ENCODE data around the gene PGAP6.
"Not testable (repeated sequence)": the region's sequence is repeated elsewhere in the genome, so short reads cannot be mapped to it uniquely, and the experiment has no call there.

PGAP6 gene

GRCh38 chr16:425740-426114 lies 43.9 kb upstream of the PGAP6 start:
- peak overlapping the region; percentile 60 for H3K4me3 ChIP-seq (ENCODE audit: low read depth, low read length)
- DNase-seq (ENCODE audit: low read depth): no peak
- no peak for TF ChIP-seq CTCF (IDR thresholded peaks at IDR 0.05; ENCODE audit: low read depth, low read length, missing control alignments)
- in situ Hi-C loops (cut with HindIII; ENCODE audit: low sequenced_read_pairs): no loop called here

- TF ChIP-seq CTCF (IDR thresholded peaks at IDR 0.05; ENCODE audit: low read depth, low read length, missing control alignments): peak; percentile 29
These were observed 43.4 kb upstream of the PGAP6 start, which contains the start of gene RAB11FIP3 for GRCh38 chr16:425082-425718. TSS of gene RAB11FIP3 (plus strand) at chr16:425649. CDS start at chr16:426007, 358 bp downstream.

GRCh38 chr16:424623-425081 lies 42.9 kb upstream of the PGAP6 start:
- in situ Hi-C loops (cut with HindIII; ENCODE audit: low sequenced_read_pairs): no loop called here
- no peak for DNase-seq (ENCODE audit: low read depth)
- no peak for TF ChIP-seq CTCF (IDR thresholded peaks at IDR 0.05; ENCODE audit: low read depth, low read length, missing control alignments)

More at GRCh38 chr16:425082-425718, 43.4 kb upstream of the PGAP6 start, which contains the start of gene RAB11FIP3:
- in situ Hi-C loops (cut with HindIII; ENCODE audit: low sequenced_read_pairs): no loop called here
- H3K4me3 ChIP-seq (ENCODE audit: low read depth, low read length): peak within 1 kb of the TSS; percentile 60
- peak; percentile 31 for DNase-seq (ENCODE audit: low read depth)

DNA sequence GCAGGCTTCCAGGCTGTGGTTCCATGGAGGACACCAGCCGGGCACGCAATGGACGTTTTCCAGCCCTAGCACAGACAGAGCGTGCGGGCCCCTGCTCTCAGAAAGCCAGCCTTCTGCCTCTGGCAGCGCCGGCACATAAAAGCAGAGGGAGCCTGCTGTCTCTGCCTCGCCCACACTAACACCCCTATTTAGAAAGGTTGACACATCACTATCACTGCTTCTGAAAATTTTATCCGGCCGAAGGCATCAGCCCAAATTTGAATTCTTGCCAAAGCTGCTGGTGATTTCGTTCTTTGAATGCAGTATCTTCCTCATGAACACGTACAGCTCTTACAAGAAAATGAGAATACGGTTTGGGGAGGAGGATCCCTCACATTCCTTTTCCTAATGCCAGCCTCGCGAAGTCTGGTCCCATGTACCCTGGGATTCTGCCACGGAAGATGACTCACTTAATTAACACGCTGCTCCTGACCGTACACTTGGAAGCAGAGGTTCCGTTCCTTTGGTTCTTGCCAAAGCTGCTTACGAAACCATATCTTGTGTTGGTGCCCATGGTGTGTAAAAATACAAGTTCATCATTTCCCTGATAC lies 42.4 kb upstream of the PGAP6 start:
- in situ Hi-C loops (cut with HindIII; ENCODE audit: low sequenced_read_pairs): no loop called here
- TF ChIP-seq CTCF (IDR thresholded peaks at IDR 0.05; ENCODE audit: low read depth, low read length, missing control alignments): no peak
- DNase-seq (ENCODE audit: low read depth): peak; percentile 97
- peak overlapping the region; percentile 60 for H3K4me3 ChIP-seq (ENCODE audit: low read depth, low read length)

More at GRCh38 chr16:424623-425081, 42.9 kb upstream of the PGAP6 start:
- H3K4me3 ChIP-seq (ENCODE audit: low read depth, low read length): peak overlapping the region; percentile 60

DNA sequence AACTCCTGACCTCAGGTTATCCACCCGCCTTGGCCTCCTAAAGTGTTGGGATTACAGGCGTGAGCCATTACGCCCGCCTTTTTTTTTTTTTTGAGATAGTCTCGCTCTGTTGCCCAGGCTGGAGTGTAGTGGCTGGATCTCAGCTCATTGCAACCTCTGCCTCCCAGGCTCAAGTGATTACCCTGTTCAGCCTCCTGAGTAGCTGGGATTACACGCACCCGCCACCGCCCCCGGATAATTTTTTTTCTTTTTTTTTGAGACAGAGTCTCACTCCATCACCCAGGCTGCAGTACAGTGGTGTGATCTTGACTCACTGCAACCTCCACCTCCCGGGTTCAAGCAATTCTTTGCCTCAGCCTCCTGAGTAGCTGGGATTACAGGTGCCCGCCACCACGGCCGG lies 40.4 kb upstream of the PGAP6 start:
- in situ Hi-C loops (cut with HindIII; ENCODE audit: low sequenced_read_pairs); DNase-seq (ENCODE audit: low read depth); H3K4me3 ChIP-seq (ENCODE audit: low read depth, low read length): not testable (repeated sequence)

GRCh38 chr16:415170-415498 lies 33.4 kb upstream of the PGAP6 start:
- in situ Hi-C loops (cut with HindIII; ENCODE audit: low sequenced_read_pairs); H3K4me3 ChIP-seq (ENCODE audit: low read depth, low read length); DNase-seq (ENCODE audit: low read depth): not testable (repeated sequence)

DNA sequence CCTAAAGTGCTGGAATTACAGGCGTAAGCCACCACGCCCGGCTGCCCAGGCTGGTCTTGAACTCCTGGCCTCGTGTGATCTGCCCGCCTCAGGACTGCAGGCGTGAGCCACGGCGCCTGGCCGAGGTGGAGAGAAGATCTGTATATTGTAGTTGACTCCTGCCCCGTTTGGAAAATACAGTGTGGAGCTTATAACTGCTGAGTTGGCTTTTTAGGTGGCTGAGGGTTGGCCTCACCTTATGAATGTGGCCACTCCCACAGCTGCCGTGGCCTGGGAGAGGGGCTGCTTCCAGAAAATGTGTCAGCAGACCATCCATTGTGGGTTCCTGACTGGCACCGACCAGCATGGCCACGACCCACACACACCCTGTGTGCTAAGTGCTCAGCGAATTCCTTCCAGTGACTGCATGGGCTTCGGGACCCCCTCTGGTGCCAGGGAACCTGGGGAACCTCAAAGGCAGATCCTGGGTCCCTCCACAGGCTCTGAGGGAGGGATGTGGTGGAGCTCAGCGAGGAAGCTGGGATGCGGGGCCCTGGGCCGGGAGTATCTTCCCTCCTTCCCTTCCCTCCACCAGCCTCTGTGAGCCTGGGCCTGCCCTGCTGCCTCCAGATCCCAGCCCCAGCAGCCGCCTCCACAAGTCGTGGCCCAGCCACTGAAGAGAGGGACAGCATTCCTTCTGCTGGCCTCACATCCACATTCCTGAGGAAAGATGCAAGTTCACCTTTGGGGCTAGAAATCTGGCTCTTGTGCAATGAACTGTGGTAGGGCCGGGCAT lies 32.8 kb upstream of the PGAP6 start:
- no peak overlapping the region for H3K4me3 ChIP-seq (ENCODE audit: low read depth, low read length)
- no peak for DNase-seq (ENCODE audit: low read depth)
- in situ Hi-C loops (cut with HindIII; ENCODE audit: low sequenced_read_pairs): no loop called here
- TF ChIP-seq CTCF (IDR thresholded peaks at IDR 0.05; ENCODE audit: low read depth, low read length, missing control alignments): no peak
